Psoas muscle (tissue), 8 donors: ENCODE measurements around the gene PIGN. TPM values are rescaled to one million over a fixed set of nuclear protein-coding genes. Genes with fewer than 3 reads are reported as not detected.

Experiments used
- ATAC-seq, 4 donors: fragments of 200-7000 bp; cut with Tn5 transposase; one replicate each; pipeline ENCODE4 v1.9.1; 2020; ENCODE audit warnings: moderate library complexity in 3 of 4, mild to moderate bottlenecking in 2 of 4
- DNase-seq, 2 donors: peaks; one replicate each; pipeline ENCODE4 v3.0.0-alpha.2; 2020
- H3K27ac ChIP-seq: fragments of 200-600 bp; one replicate; pipeline ENCODE4 v1.8.0; 2022
- H3K27me3 ChIP-seq, 3 donors: fragments of 200-600 bp in 1 of 3; one replicate each; pipeline versions ENCODE4 v1.6.1 to v1.8.0; 2013 to 2022; ENCODE audit warnings: low read length in 2 of 3, mild to moderate bottlenecking in 2 of 3, moderate library complexity in 1 of 3; ENCODE audit not compliant: insufficient read depth in 3 of 3
- H3K36me3 ChIP-seq, 2 donors: fragments of 200-600 bp in 1 of 2; one replicate each; pipeline versions ENCODE4 v1.6.1 to v1.8.0; 2013 to 2022; ENCODE audit warnings: low read depth in 1 of 2, mild to moderate bottlenecking in 1 of 2, moderate library complexity in 1 of 2; ENCODE audit not compliant: insufficient read depth in 1 of 2
- H3K4me1 ChIP-seq: fragments of 200-600 bp; one replicate; pipeline ENCODE4 v1.8.0; 2022
- H3K4me3 ChIP-seq: fragments of 200-600 bp; one replicate; pipeline ENCODE4 v1.8.0; 2022; ENCODE audit warnings: mild to moderate bottlenecking
- H3K9me3 ChIP-seq: fragments of 200-600 bp; one replicate; pipeline ENCODE4 v1.8.0; 2022
- CTCF ChIP-seq: fragments of 200-600 bp; IDR thresholded peaks from one replicate; pipeline ENCODE4 v1.8.0; 2022; ENCODE audit warnings: antibody characterized with exemption
- WGBS, 3 donors: extraction: QIAGEN DNeasy Blood & Tissue Kit; methylation state at CpG; one replicate each; pipeline versions ENCODE4 v1.1.6 to v1.1.7; 2013; 5-methylcytosine and 5-hydroxymethylcytosine counted together
- intact Hi-C, 2 donors: fragments of 100-400 bp; cut with DNase I; formaldehyde crosslinking; loops; one replicate each; pipeline versions ENCODE4 v1.11.0 to v1.14.2; 2022
- polyA plus RNA-seq, 3 donors: library from polyadenylated mRNA; stranded (reverse); fragments of 200-250 nt; gene quantifications; one replicate each; pipeline ENCODE4 v1.2.3, GENCODE V29; 2013
- total RNA-seq, 4 donors: library from RNA; stranded (reverse); fragmentation: NEBNext Ultra II Directional in 2 of 4; extraction: Animal tissue kit (Norgen Biotek cat#: 25700) in 2 of 4; gene quantifications; one replicate each; pipeline versions ENCODE4 v1.2.1 to v1.2.4, GENCODE V29; 2021 to 2023
- donor health status: healthy with polysubstance abuse.
- donor health status: DM: no; HTN: no; CAD: no; lungs with moderate emphysema.
- donor health status: Bipolar disorder and iron deficiency.
- donor health status: healthy.
- donor health status: DM: yes; HTN: yes; CAD: no.
- donor health status: DM: no; HTN: no; CAD: no.
- donor health status: DM: no; HTN: no; CAD: no.
- donor health status: DM: yes; HTN: yes; CAD: no.

PIGN gene
- total and polyA plus RNA-seq, 7 donors: 3.2 to 18.0 (median 9.5) TPM

- intact Hi-C loops: no loop called here
- 67 to 72% (median 70%) methylated on average over 5 of the region's 5 CpGs for WGBS, 3 donors
These were observed 21.9 kb downstream of the PIGN start for GRCh38 chr18:62164855-62165487.

GRCh38 chr18:62164310-62164709 is 22.5 kb downstream of the PIGN start:
- intact Hi-C loops: no loop called here
- Histone ChIP-seq H3K4me3 (no peak overlapping the region), H3K27me3 (no peaks in the 10 kb centered on the region), H3K27ac (no peak overlapping the region), H3K36me3 (peaks cover 5 to 19% of the 10 kb centered on the region in 2 donors), H3K9me3 (peaks cover 6% of the 10 kb centered on the region), H3K4me1 (no peaks in the 10 kb centered on the region)
- ATAC-seq (no peak), DNase-seq (no peak)
- TF ChIP-seq CTCF: no peak
- 92 to 97% (median 92%) methylated on average over 7 of the region's 7 CpGs for WGBS, 3 donors

More at GRCh38 chr18:62164855-62165487, 21.9 kb downstream of the PIGN start:
- TF ChIP-seq CTCF: no peak
- no peaks in the 10 kb centered on the region for H3K27me3 ChIP-seq
- ATAC-seq: no peak
- H3K4me1 ChIP-seq: no peaks in the 10 kb centered on the region
- H3K9me3 ChIP-seq: peaks cover 6% of the 10 kb centered on the region
- no peak overlapping the region for H3K27ac ChIP-seq
- H3K4me3 ChIP-seq: no peak overlapping the region
- H3K36me3 ChIP-seq: peaks cover 5 to 13% of the 10 kb centered on the region in 2 donors
- no peak for DNase-seq

- 93 to 100% (median 94%) methylated on average over 1 of the region's 1 CpG for WGBS, 3 donors
- intact Hi-C loops: no loop called here
- no peak for ATAC-seq
These were observed 29.0 kb downstream of the PIGN start for GRCh38 chr18:62157843-62158242.

GRCh38 chr18:62152844-62153243 is 34.0 kb downstream of the PIGN start:
- intact Hi-C loops: no loop called here
- 83 to 96% (median 86%) methylated on average over 1 of the region's 1 CpG for WGBS, 3 donors
- no peak for DNase-seq

More at GRCh38 chr18:62157843-62158242, 29.0 kb downstream of the PIGN start:
- DNase-seq: no peak
- Histone ChIP-seq H3K4me1 (no peaks in the 10 kb centered on the region), H3K36me3 (peaks cover 5 to 71% of the 10 kb centered on the region in 2 donors), H3K27me3 (no peaks in the 10 kb centered on the region), H3K4me3 (no peak overlapping the region), H3K9me3 (no peaks in the 10 kb centered on the region), H3K27ac (no peak overlapping the region)
- TF ChIP-seq CTCF: no peak

More at GRCh38 chr18:62152844-62153243, 34.0 kb downstream of the PIGN start:
- ATAC-seq: no peak
- Histone ChIP-seq H3K36me3 (peaks cover 4 to 45% of the 10 kb centered on the region in 2 donors), H3K27ac (no peak overlapping the region), H3K4me3 (no peak overlapping the region), H3K9me3 (no peaks in the 10 kb centered on the region), H3K4me1 (no peaks in the 10 kb centered on the region), H3K27me3 (no peaks in the 10 kb centered on the region)
- TF ChIP-seq CTCF: no peak
